ENCODE measurements around the gene INHBE.
"Not testable (repeated sequence)": the region's sequence is repeated elsewhere in the genome, so short reads cannot be mapped to it uniquely, and the experiment has no call there.

Gene INHBE

GRCh38 chr12:57476993-57477709 lies 22.0 kb downstream of the INHBE start:
- no peak for DNase-seq

GRCh38 chr12:57477710-57478681 lies 22.9 kb downstream of the INHBE start:
- no peak for DNase-seq

- DNase-seq = no peak
Observed at GRCh38 chr12:57479043-57479375, 23.9 kb downstream of the INHBE start.

GRCh38 chr12:57479376-57480115 lies 24.4 kb downstream of the INHBE start, which contains the start of gene ARHGAP9:
TSS of gene ARHGAP9 (minus strand) at chr12:57479866. CDS start at chr12:57479406, 460 bp downstream.
- no peak for DNase-seq

GRCh38 chr12:57481671-57482070 lies 26.6 kb downstream of the INHBE start:
- DNase-seq = no peak

- no peak for DNase-seq
Observed at GRCh38 chr12:57483466-57483865, 28.4 kb downstream of the INHBE start.

GRCh38 chr12:57485695-57486094 lies 30.6 kb downstream of the INHBE start:
- DNase-seq = no peak

- no peak for DNase-seq
Observed at GRCh38 chr12:57487055-57487596, 32.0 kb downstream of the INHBE start.

GRCh38 chr12:57487597-57488401 lies 32.7 kb downstream of the INHBE start, which contains the start of gene MARS1:
TSS of gene MARS1 (plus strand) at chr12:57488068. CDS start at chr12:57488091, 23 bp downstream.
- DNase-seq = peak; percentile 98

- no peak for DNase-seq
Observed at GRCh38 chr12:57488402-57489156, 33.5 kb downstream of the INHBE start.

GRCh38 chr12:57489157-57489641 lies 34.1 kb downstream of the INHBE start:
- DNase-seq = no peak

GRCh38 chr12:57490126-57490525 lies 35.0 kb downstream of the INHBE start:
- DNase-seq = no peak

- no peak for DNase-seq
Observed at GRCh38 chr12:57491393-57492280, 36.5 kb downstream of the INHBE start.

GRCh38 chr12:57495051-57495701 lies 40.1 kb downstream of the INHBE start:
- DNase-seq = not testable (repeated sequence)

- DNase-seq = no peak
Observed at GRCh38 chr12:57496822-57497221, 41.7 kb downstream of the INHBE start.

GRCh38 chr12:57497223-57498131 lies 42.4 kb downstream of the INHBE start:
- DNase-seq = no peak

GRCh38 chr12:57498132-57498502 lies 43.0 kb downstream of the INHBE start:
- DNase-seq = no peak

GRCh38 chr12:57498571-57498970 lies 43.5 kb downstream of the INHBE start:
- DNase-seq = no peak

Data from NCI-H510A treated with DMSO at 0.1 percent for 48 hours (cell line).